ENCODE data around the gene BRD1.

Gene BRD1

GRCh38 chr22:49793871-49794270 lies 33.8 kb downstream of the BRD1 start:
- Mint-ChIP-seq H3K36me3 (peaks cover 60% of the 10 kb centered on the region), H3K4me3 (no peak overlapping the region), H3K27ac (no peak overlapping the region), H3K27me3 (no peaks in the 10 kb centered on the region), H3K9me3 (no peaks in the 10 kb centered on the region), H3K4me1 (peaks cover 54% of the 10 kb centered on the region)
- CTCF ChIA-PET: no interaction called here
- DNase-seq: no peak

GRCh38 chr22:49793296-49793695 lies 34.4 kb downstream of the BRD1 start:
- H3K4me1 Mint-ChIP-seq: peaks cover 60% of the 10 kb centered on the region
- no peak for DNase-seq
- CTCF ChIA-PET: no interaction called here

GRCh38 chr22:49792107-49792506 lies 35.6 kb downstream of the BRD1 start:
- no peak for DNase-seq
- Mint-ChIP-seq H3K27me3 (no peaks in the 10 kb centered on the region), H3K4me1 (peaks cover 67% of the 10 kb centered on the region), H3K9me3 (no peaks in the 10 kb centered on the region), H3K27ac (no peak overlapping the region), H3K4me3 (no peak overlapping the region), H3K36me3 (peaks cover 63% of the 10 kb centered on the region)
- CTCF ChIA-PET: no interaction called here

More at GRCh38 chr22:49793296-49793695, 34.4 kb downstream of the BRD1 start:
- Mint-ChIP-seq H3K9me3 (no peaks in the 10 kb centered on the region), H3K4me3 (no peak overlapping the region), H3K27ac (no peak overlapping the region), H3K36me3 (peaks cover 61% of the 10 kb centered on the region), H3K27me3 (no peaks in the 10 kb centered on the region)

GRCh38 chr22:49791682-49792081 lies 36.0 kb downstream of the BRD1 start:
- no peak overlapping the region for H3K4me3 Mint-ChIP-seq
- H3K4me1 Mint-ChIP-seq: peaks cover 67% of the 10 kb centered on the region
- CTCF ChIA-PET: no interaction called here
- no peaks in the 10 kb centered on the region for H3K27me3 Mint-ChIP-seq
- peak overlapping the region; percentile 71 for H3K27ac Mint-ChIP-seq
- no peak for DNase-seq
- no peaks in the 10 kb centered on the region for H3K9me3 Mint-ChIP-seq
- peaks cover 62% of the 10 kb centered on the region for H3K36me3 Mint-ChIP-seq

- Mint-ChIP-seq H3K27me3 (no peaks in the 10 kb centered on the region), H3K27ac (peak overlapping the region; percentile 93), H3K4me1 (peaks cover 74% of the 10 kb centered on the region), H3K9me3 (no peaks in the 10 kb centered on the region), H3K4me3 (peak overlapping the region; percentile 47), H3K36me3 (peaks cover 66% of the 10 kb centered on the region)
- CTCF ChIA-PET: no interaction called here
- DNase-seq: no peak
Observed at GRCh38 chr22:49790912-49791311, 36.8 kb downstream of the BRD1 start.

GRCh38 chr22:49789289-49790141 lies 38.2 kb downstream of the BRD1 start:
- CTCF ChIA-PET: no interaction called here
- Mint-ChIP-seq H3K4me1 (peaks cover 66% of the 10 kb centered on the region), H3K36me3 (peaks cover 57% of the 10 kb centered on the region), H3K27ac (peak overlapping the region; percentile 93), H3K4me3 (peak overlapping the region; percentile 52), H3K9me3 (no peaks in the 10 kb centered on the region), H3K27me3 (no peaks in the 10 kb centered on the region)
- peak; percentile 65 for DNase-seq

GRCh38 chr22:49788504-49788903 lies 39.2 kb downstream of the BRD1 start:
- Mint-ChIP-seq H3K27me3 (no peaks in the 10 kb centered on the region), H3K4me1 (peaks cover 65% of the 10 kb centered on the region), H3K4me3 (peak overlapping the region; percentile 12), H3K27ac (peak overlapping the region; percentile 93), H3K36me3 (peaks cover 61% of the 10 kb centered on the region), H3K9me3 (no peaks in the 10 kb centered on the region)
- CTCF ChIA-PET: no interaction called here
- DNase-seq: peak; percentile 54

GRCh38 chr22:49787861-49788260 lies 39.8 kb downstream of the BRD1 start:
- CTCF ChIA-PET: no interaction called here
- Mint-ChIP-seq H3K27ac (peak overlapping the region; percentile 93), H3K36me3 (peaks cover 59% of the 10 kb centered on the region), H3K9me3 (no peaks in the 10 kb centered on the region), H3K4me1 (peaks cover 63% of the 10 kb centered on the region), H3K27me3 (no peaks in the 10 kb centered on the region), H3K4me3 (peak overlapping the region; percentile 19)
- DNase-seq: no peak

- no peaks in the 10 kb centered on the region for H3K9me3 Mint-ChIP-seq
- H3K4me1 Mint-ChIP-seq: peaks cover 59% of the 10 kb centered on the region
- CTCF ChIA-PET: no interaction called here
- H3K36me3 Mint-ChIP-seq: peaks cover 54% of the 10 kb centered on the region
- DNase-seq: no peak
- peak overlapping the region; percentile 37 for H3K27ac Mint-ChIP-seq
- no peak overlapping the region for H3K4me3 Mint-ChIP-seq
- H3K27me3 Mint-ChIP-seq: no peaks in the 10 kb centered on the region
Observed at GRCh38 chr22:49786976-49787706, 40.5 kb downstream of the BRD1 start.

- peaks cover 52% of the 10 kb centered on the region for H3K36me3 Mint-ChIP-seq
- H3K27me3 Mint-ChIP-seq: no peaks in the 10 kb centered on the region
- CTCF ChIA-PET: no interaction called here
- no peak overlapping the region for H3K4me3 Mint-ChIP-seq
- peaks cover 54% of the 10 kb centered on the region for H3K4me1 Mint-ChIP-seq
- peak overlapping the region; percentile 55 for H3K27ac Mint-ChIP-seq
- no peak for DNase-seq
- no peaks in the 10 kb centered on the region for H3K9me3 Mint-ChIP-seq
Observed at GRCh38 chr22:49785841-49786471, 41.7 kb downstream of the BRD1 start.

- no peak for DNase-seq
- Mint-ChIP-seq H3K27me3 (no peaks in the 10 kb centered on the region), H3K36me3 (peaks cover 46% of the 10 kb centered on the region), H3K4me1 (peaks cover 46% of the 10 kb centered on the region), H3K4me3 (no peak overlapping the region), H3K9me3 (no peaks in the 10 kb centered on the region), H3K27ac (no peak overlapping the region)
- CTCF ChIA-PET: no interaction called here
Observed at GRCh38 chr22:49785046-49785521, 42.6 kb downstream of the BRD1 start.

- no peaks in the 10 kb centered on the region for H3K27me3 Mint-ChIP-seq
- CTCF ChIA-PET: no interaction called here
- H3K4me3 Mint-ChIP-seq: no peak overlapping the region
- peaks cover 43% of the 10 kb centered on the region for H3K36me3 Mint-ChIP-seq
- H3K4me1 Mint-ChIP-seq: peaks cover 41% of the 10 kb centered on the region
- H3K27ac Mint-ChIP-seq: no peak overlapping the region
- no peaks in the 10 kb centered on the region for H3K9me3 Mint-ChIP-seq
- DNase-seq: no peak
Observed at GRCh38 chr22:49784630-49784971, 43.1 kb downstream of the BRD1 start.

GRCh38 chr22:49783926-49784629 lies 43.6 kb downstream of the BRD1 start:
- no peak overlapping the region for H3K4me3 Mint-ChIP-seq
- DNase-seq: no peak
- CTCF ChIA-PET: no interaction called here
- no peaks in the 10 kb centered on the region for H3K27me3 Mint-ChIP-seq
- H3K27ac Mint-ChIP-seq: no peak overlapping the region
- no peaks in the 10 kb centered on the region for H3K9me3 Mint-ChIP-seq
- H3K36me3 Mint-ChIP-seq: peaks cover 38% of the 10 kb centered on the region
- H3K4me1 Mint-ChIP-seq: peaks cover 35% of the 10 kb centered on the region

- H3K9me3 Mint-ChIP-seq: no peaks in the 10 kb centered on the region
- H3K27me3 Mint-ChIP-seq: no peaks in the 10 kb centered on the region
- peaks cover 38% of the 10 kb centered on the region for H3K36me3 Mint-ChIP-seq
- no peak overlapping the region for H3K27ac Mint-ChIP-seq
- CTCF ChIA-PET: no interaction called here
- H3K4me3 Mint-ChIP-seq: no peak overlapping the region
- H3K4me1 Mint-ChIP-seq: peaks cover 27% of the 10 kb centered on the region
- no peak for DNase-seq
Observed at GRCh38 chr22:49783036-49783746, 44.5 kb downstream of the BRD1 start.
